NCI-H345 (cell line): ENCODE measurements around the gene GAPT.
A peak's percentile ranks its signal among the peaks of the same experiment; 100 is the strongest.

Experiments
- DNase-seq: peaks from one replicate; lab custom pipeline; 2025; lab: John Stamatoyannopoulos, UW

The GAPT gene

DNA sequence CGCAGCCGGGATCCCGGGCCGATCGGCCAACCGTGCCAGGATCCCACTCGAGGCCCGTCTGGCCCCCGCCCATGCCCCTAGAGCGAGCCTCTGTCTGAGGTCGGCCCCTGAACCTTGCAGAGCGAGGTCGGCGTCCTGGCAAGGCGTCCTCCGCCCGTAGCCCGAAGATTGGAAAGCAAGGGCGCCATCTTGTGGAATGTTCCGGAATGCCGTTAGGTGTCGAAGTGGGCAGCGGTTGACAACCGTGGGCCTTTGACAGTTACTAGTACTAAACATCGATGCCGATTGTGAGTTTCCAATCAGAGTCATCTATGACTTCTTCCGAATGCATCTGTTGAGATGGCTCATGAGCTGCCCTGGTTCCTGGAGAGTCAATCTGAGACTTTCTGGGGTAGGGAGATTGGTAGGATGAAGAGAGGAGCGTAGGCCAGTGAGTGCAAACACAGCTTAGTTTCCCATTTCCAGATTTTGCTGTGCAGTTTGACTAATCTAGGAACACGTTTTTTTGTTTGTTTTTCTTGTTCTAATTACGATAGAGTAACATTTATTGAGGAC lies 30.4 kb upstream of the GAPT start:
- DNase-seq = peak; percentile 89

DNA sequence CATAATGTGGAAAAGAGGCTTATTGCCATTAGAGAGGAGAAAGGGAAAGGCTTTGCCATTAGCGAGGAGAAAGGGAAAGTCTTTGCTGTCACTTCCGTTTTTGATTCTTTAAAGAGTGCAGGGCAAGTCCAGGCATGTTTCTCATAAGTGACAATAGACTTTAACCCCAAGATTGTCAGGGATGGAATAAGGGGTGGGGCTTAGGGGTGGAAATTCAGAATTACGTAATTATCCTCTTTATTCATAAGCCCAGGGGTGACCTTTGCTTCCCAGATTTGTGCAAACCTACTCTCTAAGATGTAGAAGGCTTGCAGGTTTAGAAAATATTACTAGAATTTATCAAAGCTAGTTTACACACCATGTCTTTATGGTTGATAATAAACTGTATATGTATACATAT lies 29.1 kb upstream of the GAPT start:
- peak; percentile 23 for DNase-seq

DNA sequence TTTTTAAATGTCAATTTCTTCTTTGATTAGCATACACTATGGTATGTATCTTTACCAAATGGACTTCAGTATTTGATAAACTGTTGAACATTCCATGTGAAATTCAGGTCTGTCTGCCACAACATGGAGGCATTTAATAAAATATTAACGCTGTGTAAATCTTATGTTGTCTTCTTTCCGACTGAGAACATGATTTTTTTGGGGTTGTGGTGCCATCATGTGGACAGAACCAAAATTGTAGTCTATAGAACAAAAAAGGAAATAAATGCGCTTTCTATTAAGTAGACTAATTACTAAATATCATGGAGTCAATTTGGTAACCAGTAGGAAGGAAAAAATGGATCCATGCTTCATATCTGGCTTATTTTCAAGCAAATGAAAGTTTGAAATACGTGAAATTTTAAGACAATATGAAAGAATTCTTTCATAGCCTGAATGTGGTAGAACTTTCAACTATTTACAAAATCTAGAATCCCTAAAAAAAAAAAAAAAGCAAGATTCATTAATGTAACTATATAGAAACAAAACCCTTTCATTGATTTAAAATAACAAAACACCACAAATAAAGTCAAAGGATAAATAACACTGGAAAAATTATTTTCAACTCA lies 28.5 kb upstream of the GAPT start:
- peak; percentile 50 for DNase-seq

- no peak for DNase-seq
Observed at GRCh38 chr5:58466939-58467338, 24.3 kb upstream of the GAPT start.

DNA sequence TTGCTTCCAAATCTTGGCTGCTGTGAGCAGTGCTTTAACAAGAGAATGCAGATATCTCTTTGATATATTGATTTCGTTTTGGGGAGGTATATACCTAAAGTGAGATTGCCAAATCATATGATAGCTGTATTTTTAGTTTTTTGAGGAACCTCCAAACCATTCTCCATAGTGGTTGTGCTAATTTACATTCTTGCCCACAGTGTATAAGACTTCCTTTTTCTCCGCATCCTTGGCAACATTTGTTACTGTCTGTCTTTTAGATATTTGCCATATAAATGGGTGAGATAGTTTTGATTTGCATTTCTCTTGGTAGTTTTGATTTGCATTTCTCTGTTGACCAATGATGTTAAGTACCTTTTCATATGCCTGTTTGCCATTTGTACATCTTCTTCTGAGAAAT lies 21.3 kb upstream of the GAPT start:
- DNase-seq = no peak

DNA sequence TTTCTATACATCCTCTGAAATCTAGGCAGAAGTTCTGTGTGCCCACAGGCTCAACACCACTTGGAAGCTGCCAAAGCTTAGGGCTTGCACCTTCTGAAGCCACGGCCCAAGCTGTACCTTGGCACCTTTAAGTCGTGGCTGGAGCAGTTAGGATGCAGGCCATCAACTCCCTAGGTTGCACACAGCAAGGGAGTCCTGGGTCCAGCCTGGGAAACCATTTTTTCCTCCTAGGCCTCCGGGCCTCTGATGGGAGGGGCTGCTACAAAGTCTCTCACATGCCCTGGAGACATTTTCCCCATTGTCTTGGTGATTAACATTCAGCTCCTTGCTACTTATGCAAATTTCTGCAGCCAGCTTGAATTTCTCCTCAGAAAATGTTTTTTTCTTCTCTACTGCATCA lies 15.8 kb upstream of the GAPT start:
- no peak for DNase-seq

- no peak for DNase-seq
Observed at GRCh38 chr5:58477760-58478376, 13.4 kb upstream of the GAPT start.

DNA sequence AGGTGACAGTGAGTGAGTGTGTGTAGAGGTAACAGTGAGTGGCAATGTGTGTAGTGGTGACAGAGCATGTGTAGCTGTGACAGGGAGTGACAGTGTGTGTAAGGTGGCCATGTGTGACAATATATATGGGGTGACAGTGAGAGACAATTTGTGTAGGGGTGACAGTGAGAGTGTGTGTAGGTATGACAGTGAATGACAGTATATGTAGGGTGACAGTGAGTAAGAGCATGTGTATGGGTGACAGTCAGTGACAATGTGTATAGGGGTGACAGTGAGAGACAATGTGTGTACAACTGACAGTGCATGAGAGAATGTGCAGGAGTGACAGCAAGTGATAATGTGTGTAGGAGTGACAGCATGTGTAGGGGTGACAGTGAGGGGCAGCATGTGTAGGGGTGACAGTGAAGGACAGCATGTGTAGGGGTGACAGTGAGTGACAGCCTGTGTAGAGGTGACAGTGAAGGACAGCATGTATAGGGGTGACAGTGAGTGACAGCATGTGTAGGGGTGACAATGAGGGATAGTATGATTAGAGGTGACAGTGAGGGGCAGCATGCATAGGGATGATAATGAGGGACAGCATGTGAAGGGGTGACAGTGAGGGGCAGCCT lies 10.1 kb upstream of the GAPT start:
- DNase-seq = no peak

DNA sequence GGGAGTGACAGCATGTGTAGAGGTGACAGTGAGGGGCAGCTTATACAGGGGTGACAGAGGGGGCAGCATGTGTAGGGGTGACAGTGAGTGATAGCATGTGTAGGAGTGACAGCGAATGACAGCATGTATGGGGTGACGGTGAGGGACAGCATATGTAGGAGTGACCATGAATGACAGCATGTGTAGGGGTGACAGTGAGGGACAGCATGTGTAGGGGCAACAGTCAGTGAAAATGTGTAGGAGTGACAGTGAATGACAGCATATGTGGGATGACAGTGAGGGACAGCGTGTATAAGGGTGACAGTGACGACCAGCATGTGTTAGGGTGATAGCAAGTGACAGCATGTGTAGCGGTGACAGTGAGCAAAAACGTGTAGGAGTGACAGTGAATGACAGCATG lies 9.4 kb upstream of the GAPT start:
- DNase-seq = no peak

- DNase-seq = no peak
Observed at GRCh38 chr5:58482536-58482935, 8.7 kb upstream of the GAPT start.

DNA sequence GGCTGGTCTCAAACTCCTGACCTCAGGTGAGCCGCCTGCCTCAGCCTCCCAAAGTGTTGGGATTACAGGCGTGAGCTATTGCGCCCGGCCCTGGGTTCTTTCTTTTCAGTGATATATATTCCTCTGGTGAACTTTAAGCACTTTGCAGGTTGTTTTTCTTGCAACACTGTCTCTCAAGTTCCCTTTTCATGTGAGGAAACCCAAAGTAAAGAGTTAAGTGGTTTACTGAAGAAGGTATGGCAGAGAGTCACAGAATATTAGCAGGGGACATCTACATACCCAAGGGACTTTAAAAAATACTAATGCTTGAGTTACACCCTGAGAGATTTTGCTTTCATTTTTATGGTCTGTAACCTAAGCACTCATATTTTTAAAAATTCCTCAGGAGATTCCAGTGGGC lies 6.7 kb upstream of the GAPT start:
- DNase-seq = no peak

- DNase-seq = no peak
Observed at GRCh38 chr5:58486290-58486689, 4.9 kb upstream of the GAPT start.

- no peak for DNase-seq
Observed at GRCh38 chr5:58490402-58491050, 709 bp upstream of the GAPT start.

- no peak for DNase-seq
Observed at GRCh38 chr5:58493141-58493540, 1.9 kb downstream of the GAPT start.

DNA sequence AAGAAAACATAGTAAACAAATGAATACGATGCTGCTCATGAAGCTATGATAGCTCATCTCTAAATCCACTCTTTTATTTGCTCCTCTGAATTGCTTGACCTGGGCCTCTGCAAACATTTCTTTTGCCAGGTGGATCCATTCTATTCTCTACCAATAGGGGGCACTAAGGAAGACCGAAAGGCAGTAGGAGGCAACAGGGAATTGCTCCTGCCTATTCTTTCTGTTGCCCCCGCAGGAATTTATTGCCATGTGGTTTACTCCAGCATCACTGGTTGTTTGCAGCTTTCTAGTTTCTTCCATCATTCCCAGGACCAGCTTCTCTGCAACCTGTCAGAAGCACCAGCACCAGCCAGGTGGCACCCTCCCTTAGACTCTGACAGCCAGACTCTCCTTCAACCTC lies 5.3 kb downstream of the GAPT start:
- no peak for DNase-seq

- DNase-seq = no peak
Observed at GRCh38 chr5:58497386-58497785, 6.2 kb downstream of the GAPT start.

- no peak for DNase-seq
Observed at GRCh38 chr5:58497921-58498320, 6.7 kb downstream of the GAPT start.

- DNase-seq = no peak
Observed at GRCh38 chr5:58498340-58498942, 7.2 kb downstream of the GAPT start.

- DNase-seq = no peak
Observed at GRCh38 chr5:58499231-58499630, 8.0 kb downstream of the GAPT start.

DNA sequence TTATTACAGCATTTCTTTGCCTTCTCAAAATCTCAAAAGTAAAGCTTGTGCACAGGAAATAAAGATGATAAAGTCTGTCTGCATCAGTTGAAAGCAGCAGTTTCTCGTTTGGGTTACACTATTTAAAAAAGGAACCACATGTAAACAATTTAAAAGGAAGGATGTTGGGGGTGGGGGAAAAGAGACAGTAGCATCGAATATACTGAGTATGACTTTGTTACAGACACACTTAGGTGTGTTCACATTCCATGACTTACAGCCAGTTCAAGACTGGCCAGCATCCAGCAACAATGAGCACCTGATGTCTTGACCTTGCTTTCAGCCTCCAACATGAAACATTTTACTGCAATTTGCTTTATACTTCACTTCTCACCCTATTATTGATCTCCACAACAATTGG lies 8.7 kb downstream of the GAPT start:
- DNase-seq = no peak

- no peak for DNase-seq
Observed at GRCh38 chr5:58501778-58502417, 10.7 kb downstream of the GAPT start.

- DNase-seq = no peak
Observed at GRCh38 chr5:58503390-58504046, 12.3 kb downstream of the GAPT start.
